SK-N-SH (cell line): ENCODE data around the gene MGAT5B. TPM values are rescaled to one million over a fixed set of nuclear protein-coding genes. Genes with fewer than 3 reads are reported as not detected.

Experiments
- CTCF ChIA-PET: fragments of 300-600, 350-600 bp; formaldehyde crosslinking; extraction: SDS; loops from one replicate; lab custom pipeline; 2021; lab: Yijun Ruan, JAX
- POLR2A ChIA-PET: fragments of 350-600 bp; sonication (Branson Sonifier 250); formaldehyde crosslinking; extraction: SDS; loops from one replicate; lab custom pipeline; 2020; ENCODE audit warnings: antibody characterized with exemption, inconsistent platforms; lab: Yijun Ruan, JAX
- DNase-seq: peaks from one replicate; pipeline ENCODE4 v3.0.0; 2012
- H2AFZ ChIP-seq: fragments of 200-600 bp; sonication (generic); 2 replicates; pipeline ENCODE4 v1.8.1; 2016; ENCODE audit warnings: antibody characterized with exemption, mild to moderate bottlenecking, low read depth
- H3F3A ChIP-seq: fragments of 200-600 bp; sonication (generic); replicated peaks from 2 replicates; pipeline ENCODE3; 2016; ENCODE audit warnings: antibody characterized with exemption, mild to moderate bottlenecking; ENCODE audit not compliant: insufficient read depth
- H3K27ac ChIP-seq, 2 experiments: fragments of 200-500 bp in 1 of 2; fragments of 200-600 bp in 1 of 2; sonication (Bioruptor generic) in 1 of 2; sonication (generic), shearing (Covaris generic) in 1 of 2; 2 replicates each; pipeline versions ENCODE4 v1.5.1 to v1.6.1; 2014 to 2016; ENCODE audit warnings: low read depth in 2 of 2, inconsistent platforms in 1 of 2, low read length in 1 of 2, mild to moderate bottlenecking in 1 of 2, mixed read lengths in 1 of 2
- H3K27me3 ChIP-seq: fragments of 200-600 bp; sonication (generic), shearing (Covaris generic); 2 replicates; pipeline ENCODE4 v1.6.1; 2016; ENCODE audit warnings: mixed run types; ENCODE audit not compliant: insufficient read depth
- H3K36me3 ChIP-seq, 2 experiments: fragments of 200-500 bp in 1 of 2; fragments of 200-600 bp in 1 of 2; sonication (Bioruptor generic) in 1 of 2; sonication (generic) in 1 of 2; replicated peaks in 1 of 2; 2 replicates each; pipeline versions ENCODE3 to v1.5.1; 2014 to 2016; ENCODE audit warnings: low read length in 1 of 2, mild to moderate bottlenecking in 1 of 2; ENCODE audit not compliant: insufficient read depth in 2 of 2, control insufficient read depth in 1 of 2
- H3K4me1 ChIP-seq, 2 experiments: fragments of 200-500 bp in 1 of 2; fragments of 200-600 bp in 1 of 2; sonication (Bioruptor generic) in 1 of 2; sonication (generic), shearing (Covaris generic) in 1 of 2; 2 replicates each; pipeline versions ENCODE4 v1.5.1 to v1.6.1; 2014 to 2016; ENCODE audit warnings: low read depth in 1 of 2, low read length in 1 of 2, mixed run types in 1 of 2; ENCODE audit not compliant: insufficient read depth in 2 of 2, control insufficient read depth in 1 of 2
- H3K4me2 ChIP-seq: fragments of 200-600 bp; sonication (generic), shearing (Covaris generic); 2 replicates; pipeline ENCODE4 v1.6.1; 2017; ENCODE audit warnings: mixed run types
- H3K4me3 ChIP-seq, 2 experiments: fragments of 200-500 bp in 1 of 2; fragments of 200-600 bp in 1 of 2; sonication (Bioruptor generic) in 1 of 2; sonication (generic), shearing (Covaris generic) in 1 of 2; 2 replicates each; pipeline versions ENCODE4 v1.5.1 to v1.8.1; 2014 to 2016; ENCODE audit warnings: low read depth in 2 of 2, inconsistent platforms in 1 of 2, low read length in 1 of 2, mild to moderate bottlenecking in 1 of 2, mixed read lengths in 1 of 2, moderate library complexity in 1 of 2
- H3K79me2 ChIP-seq: fragments of 200-600 bp; sonication (generic); 2 replicates; pipeline ENCODE4 v1.8.1; 2017; ENCODE audit warnings: mild to moderate bottlenecking; ENCODE audit not compliant: insufficient read depth
- H3K9ac ChIP-seq: fragments of 200-600 bp; sonication (generic); 2 replicates; pipeline ENCODE4 v1.6.1; 2017; ENCODE audit warnings: mixed run types
- H3K9me2 ChIP-seq: fragments of 200-600 bp; sonication (generic); 2 replicates; pipeline ENCODE4 v1.6.1; 2017; ENCODE audit warnings: mixed run types
- H3K9me3 ChIP-seq: fragments of 200-600 bp; sonication (generic); 2 replicates; pipeline ENCODE4 v1.6.1; 2017; ENCODE audit warnings: mixed run types, mild to moderate bottlenecking, moderate library complexity
- H4K20me1 ChIP-seq: fragments of 200-600 bp; sonication (generic); 2 replicates; pipeline ENCODE4 v1.6.1; 2017; ENCODE audit warnings: mild to moderate bottlenecking, mixed run types; ENCODE audit not compliant: insufficient read depth
- CTCF ChIP-seq: fragments of 200-600 bp; sonication (generic); IDR thresholded peaks from 2 replicates; pipeline ENCODE4 v1.6.1; 2017; ENCODE audit warnings: antibody characterized with exemption, mild to moderate bottlenecking, moderate library complexity
- ELF1 ChIP-seq: IDR thresholded peaks from 2 replicates; pipeline ENCODE4 v1.4.0; 2012
- TEAD4 ChIP-seq: IDR thresholded peaks from 2 replicates; pipeline ENCODE4 v1.4.0; 2012; ENCODE audit warnings: mild to moderate bottlenecking, borderline replicate concordance; ENCODE audit not compliant: insufficient read depth
- USF1 ChIP-seq: IDR thresholded peaks from 2 replicates; pipeline ENCODE4 v1.4.0; 2012; ENCODE audit warnings: low read depth, borderline replicate concordance
- WGBS: methylation state at CpG from one replicate; pipeline ENCODE4 v1.1.6; 2017; ENCODE audit warnings: low lambda C conversion rate; 5-methylcytosine and 5-hydroxymethylcytosine counted together
- polyA plus RNA-seq, 3 experiments: library from polyadenylated mRNA; depleted of rRNA; stranded (reverse); fragments of >200 nt; gene quantifications; 2 replicates each; pipeline ENCODE4 v1.2.3, GENCODE V29; 2012
- TF ChIP-seq, protein P1 (sequence below): IDR thresholded peaks from 2 replicates; pipeline ENCODE4; 2012
- TF ChIP-seq, protein P2 (sequence below): IDR thresholded peaks from 2 replicates; pipeline ENCODE4 v1.6.1; 2012; ENCODE audit warnings: mild to moderate bottlenecking, low read depth, low read length, moderate library complexity

Gene MGAT5B
- polyA plus RNA-seq, 1 of the 3 experiments (the other 2 are of a cell fraction), result 13.8 TPM

GRCh38 chr17:76847031-76847430 is 21.2 kb upstream of the MGAT5B start:
- CTCF ChIA-PET, result interaction anchor here (1.0 to 3.0 kb wide), 2 partner anchors 21 to 209 kb away, joined by 3 to 29 read pairs; partner anchors contain the start of gene MGAT5B

More at GRCh38 chr17:76847031-76847430, 21.2 kb upstream of the MGAT5B start:
- TF ChIP-seq, protein P1, sequence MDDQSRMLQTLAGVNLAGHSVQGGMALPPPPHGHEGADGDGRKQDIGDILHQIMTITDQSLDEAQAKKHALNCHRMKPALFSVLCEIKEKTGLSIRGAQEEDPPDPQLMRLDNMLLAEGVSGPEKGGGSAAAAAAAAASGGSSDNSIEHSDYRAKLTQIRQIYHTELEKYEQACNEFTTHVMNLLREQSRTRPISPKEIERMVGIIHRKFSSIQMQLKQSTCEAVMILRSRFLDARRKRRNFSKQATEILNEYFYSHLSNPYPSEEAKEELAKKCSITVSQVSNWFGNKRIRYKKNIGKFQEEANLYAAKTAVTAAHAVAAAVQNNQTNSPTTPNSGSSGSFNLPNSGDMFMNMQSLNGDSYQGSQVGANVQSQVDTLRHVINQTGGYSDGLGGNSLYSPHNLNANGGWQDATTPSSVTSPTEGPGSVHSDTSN, result no peak
- TF ChIP-seq ELF1, result no peak
- no peak for TF ChIP-seq USF1
- TF ChIP-seq TEAD4, result no peak
- TF ChIP-seq CTCF, result no peak
- TF ChIP-seq, protein P2, sequence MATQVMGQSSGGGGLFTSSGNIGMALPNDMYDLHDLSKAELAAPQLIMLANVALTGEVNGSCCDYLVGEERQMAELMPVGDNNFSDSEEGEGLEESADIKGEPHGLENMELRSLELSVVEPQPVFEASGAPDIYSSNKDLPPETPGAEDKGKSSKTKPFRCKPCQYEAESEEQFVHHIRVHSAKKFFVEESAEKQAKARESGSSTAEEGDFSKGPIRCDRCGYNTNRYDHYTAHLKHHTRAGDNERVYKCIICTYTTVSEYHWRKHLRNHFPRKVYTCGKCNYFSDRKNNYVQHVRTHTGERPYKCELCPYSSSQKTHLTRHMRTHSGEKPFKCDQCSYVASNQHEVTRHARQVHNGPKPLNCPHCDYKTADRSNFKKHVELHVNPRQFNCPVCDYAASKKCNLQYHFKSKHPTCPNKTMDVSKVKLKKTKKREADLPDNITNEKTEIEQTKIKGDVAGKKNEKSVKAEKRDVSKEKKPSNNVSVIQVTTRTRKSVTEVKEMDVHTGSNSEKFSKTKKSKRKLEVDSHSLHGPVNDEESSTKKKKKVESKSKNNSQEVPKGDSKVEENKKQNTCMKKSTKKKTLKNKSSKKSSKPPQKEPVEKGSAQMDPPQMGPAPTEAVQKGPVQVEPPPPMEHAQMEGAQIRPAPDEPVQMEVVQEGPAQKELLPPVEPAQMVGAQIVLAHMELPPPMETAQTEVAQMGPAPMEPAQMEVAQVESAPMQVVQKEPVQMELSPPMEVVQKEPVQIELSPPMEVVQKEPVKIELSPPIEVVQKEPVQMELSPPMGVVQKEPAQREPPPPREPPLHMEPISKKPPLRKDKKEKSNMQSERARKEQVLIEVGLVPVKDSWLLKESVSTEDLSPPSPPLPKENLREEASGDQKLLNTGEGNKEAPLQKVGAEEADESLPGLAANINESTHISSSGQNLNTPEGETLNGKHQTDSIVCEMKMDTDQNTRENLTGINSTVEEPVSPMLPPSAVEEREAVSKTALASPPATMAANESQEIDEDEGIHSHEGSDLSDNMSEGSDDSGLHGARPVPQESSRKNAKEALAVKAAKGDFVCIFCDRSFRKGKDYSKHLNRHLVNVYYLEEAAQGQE, result no peak
- Histone ChIP-seq H3K27ac (no peak overlapping the region), H4K20me1 (no peaks in the 10 kb centered on the region), H3K9me2 (no peaks in the 10 kb centered on the region), H3K79me2 (no peaks in the 10 kb centered on the region), H3K4me3 (no peak overlapping the region), H3K9ac (no peak overlapping the region), H2AFZ (no peak overlapping the region), H3K4me2 (no peak overlapping the region), H3F3A (no peaks in the 10 kb centered on the region), H3K27me3 (peaks cover 22% of the 10 kb centered on the region; the same call in 1 of the 2 replicates), H3K9me3 (no peaks in the 10 kb centered on the region), H3K36me3 (no peaks in the 10 kb centered on the region), H3K4me1 (peaks cover 4 to 26% of the 10 kb centered on the region in 2 experiments; a peak in 2 of 4 replicates)
- DNase-seq, result no peak
- WGBS, result 57% methylated on average over 2 of the region's 2 CpGs
- POLR2A ChIA-PET, result interaction anchor here (0.6 kb wide), 1 partner anchor 120 kb away, joined by 3 read pairs; no protein-coding TSS in a partner anchor
